K562 (cell line): Measurements from ENCODE around the gene DMRT2. TPM values are rescaled to one million over a fixed set of nuclear protein-coding genes. Genes with fewer than 3 reads are reported as not detected.

Experiments
- ARHGAP35 ChIP-seq: fragments of 450-650 bp; IDR thresholded peaks from 2 replicates; pipeline ENCODE4 v1.6.1; 2018; ENCODE audit not compliant: partially characterized antibody
- BMI1 ChIP-seq: fragments of 150-350 bp; IDR thresholded peaks from 2 replicates; pipeline ENCODE4 v1.6.1; 2014; ENCODE audit warnings: low read length
- BRF1 ChIP-seq: IDR thresholded peaks from 3 replicates; pipeline ENCODE4 v1.6.1; 2011; ENCODE audit warnings: borderline replicate concordance, mild to moderate bottlenecking; ENCODE audit not compliant: insufficient read length; ENCODE audit errors: extremely low read depth
- ESRRA ChIP-seq: fragments of 450-650 bp; IDR thresholded peaks from 2 replicates; pipeline ENCODE4 v1.6.1; 2014; ENCODE audit warnings: low read depth, mild to moderate bottlenecking, moderate library complexity, borderline replicate concordance
- LEF1 ChIP-seq: fragments of 450-650 bp; IDR thresholded peaks from 2 replicates; pipeline ENCODE4 v1.6.1; 2016; ENCODE audit warnings: mild to moderate bottlenecking
- MCM7 ChIP-seq, 2 experiments: fragments of 450-650 bp; IDR thresholded peaks; 2 replicates each; pipeline ENCODE4 v1.6.1; 2016 to 2018
- SLC30A9 ChIP-seq: fragments of 250-450 bp; sonication (Bioruptor Pico); IDR thresholded peaks from 2 replicates; pipeline ENCODE4 v1.8.0; 2022; ENCODE audit warnings: mild to moderate bottlenecking, moderate library complexity
- polyA plus RNA-seq, 8 experiments: library from polyadenylated mRNA; depleted of rRNA in 4 of 8; stranded (reverse) in 5 of 8; unstranded in 3 of 8; fragments of >200 nt; fragmentation: Nextera tagmentation in 2 of 8; fragmentation: Illumina TruSeq in 1 of 8; extraction: Ambion mirVana in 2 of 8; extraction: Trizol in 1 of 8; gene quantifications; 2 replicates each; pipeline versions ENCODE4 v1.2.1 to v1.2.3, GENCODE V29; 2011 to 2014; ENCODE audit warnings: inconsistent platforms in 1 of 8, missing spikeins in 1 of 8
- total RNA-seq, 7 experiments: library from RNA; depleted of rRNA in 6 of 7; stranded (reverse); fragments of >200 nt in 6 of 7; fragmentation: Illumina TruSeq in 2 of 7; extraction: Trizol in 2 of 7; gene quantifications; 2 replicates each; pipeline versions ENCODE4 v1.2.1 to v1.2.3, GENCODE V29; 2011 to 2021; ENCODE audit warnings: low replicate concordance in 1 of 7
- TF ChIP-seq, protein P1 (sequence below): fragments of 450-650 bp; IDR thresholded peaks from 2 replicates; pipeline ENCODE4 v1.6.1; 2018; ENCODE audit not compliant: partially characterized antibody
- TF ChIP-seq, protein P2 (sequence below): fragments of 250-450 bp; sonication (Bioruptor Pico); IDR thresholded peaks from 2 replicates; pipeline ENCODE4 v1.4.0; 2020; ENCODE audit warnings: mild to moderate bottlenecking

The DMRT2 gene
- total and polyA plus RNA-seq, 9 of the 15 experiments (the other 6 are each of a cell fraction or from before 2014, with no cell fraction given), result not detected

DNA sequence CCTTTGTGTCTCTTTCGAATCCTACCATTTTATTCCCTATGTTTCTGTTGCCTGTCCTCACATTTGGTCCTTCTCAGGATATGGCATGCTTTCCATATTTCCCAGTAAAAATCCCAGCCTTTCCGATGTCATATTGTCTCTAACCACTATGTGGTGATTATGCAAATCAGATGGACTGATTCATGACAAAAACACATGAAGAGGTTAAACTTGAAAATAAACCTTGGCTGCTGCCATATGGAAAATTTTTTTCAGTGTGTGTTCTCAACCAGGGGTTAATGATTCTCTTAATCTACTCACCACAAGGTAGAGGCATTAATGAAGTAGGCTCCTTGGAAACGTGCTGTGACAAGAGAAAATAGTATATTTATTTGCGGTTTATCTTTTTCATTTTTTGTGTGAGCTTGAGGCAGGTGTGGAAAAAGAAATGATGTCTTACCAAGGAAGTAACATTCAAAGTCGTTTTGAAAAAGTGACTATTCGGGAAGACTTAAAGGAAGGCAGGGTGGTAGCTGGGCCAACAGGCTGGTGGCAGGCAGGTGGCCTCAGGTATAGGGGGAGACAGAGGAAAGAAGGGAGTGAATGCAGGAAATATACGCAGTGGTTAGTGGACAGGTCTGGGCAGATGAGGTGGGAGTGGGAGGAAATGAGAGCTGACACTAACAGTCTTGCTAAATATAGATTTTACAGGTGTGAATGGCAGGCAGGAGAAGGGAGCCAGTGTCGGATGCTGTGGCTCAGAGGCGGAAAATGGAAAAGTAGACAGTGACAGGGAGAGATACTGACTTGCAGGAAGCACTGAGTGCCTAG, 46.2 kb downstream of the DMRT2 start (continued):
- TF ChIP-seq, protein P1, sequence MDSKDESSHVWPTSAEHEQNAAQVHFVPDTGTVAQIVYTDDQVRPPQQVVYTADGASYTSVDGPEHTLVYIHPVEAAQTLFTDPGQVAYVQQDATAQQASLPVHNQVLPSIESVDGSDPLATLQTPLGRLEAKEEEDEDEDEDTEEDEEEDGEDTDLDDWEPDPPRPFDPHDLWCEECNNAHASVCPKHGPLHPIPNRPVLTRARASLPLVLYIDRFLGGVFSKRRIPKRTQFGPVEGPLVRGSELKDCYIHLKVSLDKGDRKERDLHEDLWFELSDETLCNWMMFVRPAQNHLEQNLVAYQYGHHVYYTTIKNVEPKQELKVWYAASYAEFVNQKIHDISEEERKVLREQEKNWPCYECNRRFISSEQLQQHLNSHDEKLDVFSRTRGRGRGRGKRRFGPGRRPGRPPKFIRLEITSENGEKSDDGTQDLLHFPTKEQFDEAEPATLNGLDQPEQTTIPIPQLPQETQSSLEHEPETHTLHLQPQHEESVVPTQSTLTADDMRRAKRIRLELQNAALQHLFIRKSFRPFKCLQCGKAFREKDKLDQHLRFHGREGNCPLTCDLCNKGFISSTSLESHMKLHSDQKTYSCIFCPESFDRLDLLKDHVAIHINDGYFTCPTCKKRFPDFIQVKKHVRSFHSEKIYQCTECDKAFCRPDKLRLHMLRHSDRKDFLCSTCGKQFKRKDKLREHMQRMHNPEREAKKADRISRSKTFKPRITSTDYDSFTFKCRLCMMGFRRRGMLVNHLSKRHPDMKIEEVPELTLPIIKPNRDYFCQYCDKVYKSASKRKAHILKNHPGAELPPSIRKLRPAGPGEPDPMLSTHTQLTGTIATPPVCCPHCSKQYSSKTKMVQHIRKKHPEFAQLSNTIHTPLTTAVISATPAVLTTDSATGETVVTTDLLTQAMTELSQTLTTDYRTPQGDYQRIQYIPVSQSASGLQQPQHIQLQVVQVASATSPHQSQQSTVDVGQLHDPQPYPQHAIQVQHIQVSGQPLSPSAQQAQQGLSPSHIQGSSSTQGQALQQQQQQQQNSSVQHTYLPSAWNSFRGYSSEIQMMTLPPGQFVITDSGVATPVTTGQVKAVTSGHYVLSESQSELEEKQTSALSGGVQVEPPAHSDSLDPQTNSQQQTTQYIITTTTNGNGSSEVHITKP, result no peak
- TF ChIP-seq LEF1, result no peak
- TF ChIP-seq BRF1, result no peak
- TF ChIP-seq SLC30A9 (CRISPR knock-in tag), result no peak
- TF ChIP-seq, protein P2, sequence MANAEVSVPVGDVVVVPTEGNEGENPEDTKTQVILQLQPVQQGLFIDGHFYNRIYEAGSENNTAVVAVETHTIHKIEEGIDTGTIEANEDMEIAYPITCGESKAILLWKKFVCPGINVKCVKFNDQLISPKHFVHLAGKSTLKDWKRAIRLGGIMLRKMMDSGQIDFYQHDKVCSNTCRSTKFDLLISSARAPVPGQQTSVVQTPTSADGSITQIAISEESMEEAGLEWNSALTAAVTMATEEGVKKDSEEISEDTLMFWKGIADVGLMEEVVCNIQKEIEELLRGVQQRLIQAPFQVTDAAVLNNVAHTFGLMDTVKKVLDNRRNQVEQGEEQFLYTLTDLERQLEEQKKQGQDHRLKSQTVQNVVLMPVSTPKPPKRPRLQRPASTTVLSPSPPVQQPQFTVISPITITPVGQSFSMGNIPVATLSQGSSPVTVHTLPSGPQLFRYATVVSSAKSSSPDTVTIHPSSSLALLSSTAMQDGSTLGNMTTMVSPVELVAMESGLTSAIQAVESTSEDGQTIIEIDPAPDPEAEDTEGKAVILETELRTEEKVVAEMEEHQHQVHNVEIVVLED (CRISPR knock-in tag), result no peak
- no peak for TF ChIP-seq ARHGAP35
- TF ChIP-seq ESRRA, result no peak
- TF ChIP-seq BMI1, result no peak
- TF ChIP-seq MCM7 (IDR thresholded peaks at IDR 0.05), result no peak
- TF ChIP-seq, all 486 proteins: peak for 0
